PC-9 (cell line): ENCODE results near the gene NINJ2.

ENCODE experiments used
- EZH2 ChIP-seq: fragments of 200-600 bp; sonication (generic); IDR thresholded peaks from 2 replicates; pipeline ENCODE4 v1.8.0; 2017; ENCODE audit warnings: antibody characterized with exemption, low read depth
- TF ChIP-seq, protein P1 (sequence below): fragments of 200-600 bp; sonication (generic); conservative IDR thresholded peaks from 2 replicates; pipeline ENCODE4 v1.6.1; 2017; ENCODE audit warnings: mixed run types, antibody characterized with exemption, mild to moderate bottlenecking, moderate library complexity

DNA sequence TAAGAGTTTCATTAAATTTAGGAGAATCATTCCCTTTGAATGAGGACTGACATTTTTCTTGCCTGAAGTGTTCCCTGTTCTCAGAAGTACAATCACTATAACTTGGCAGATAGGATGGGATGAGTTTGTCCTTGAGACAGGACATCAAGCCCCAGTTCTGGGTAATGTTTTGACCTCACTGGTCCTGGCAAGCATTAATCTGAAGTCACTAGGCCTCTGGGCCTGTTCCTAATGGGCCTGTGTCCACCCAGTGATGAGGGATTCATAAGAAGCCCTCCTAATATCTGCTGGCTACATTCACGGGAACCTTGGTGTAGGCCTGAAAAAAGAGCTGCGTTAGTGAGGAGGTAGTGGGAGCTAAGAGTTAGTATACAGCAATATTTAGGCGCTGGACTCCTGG, 37.2 kb downstream of the NINJ2 start:
- TF ChIP-seq, protein P1, sequence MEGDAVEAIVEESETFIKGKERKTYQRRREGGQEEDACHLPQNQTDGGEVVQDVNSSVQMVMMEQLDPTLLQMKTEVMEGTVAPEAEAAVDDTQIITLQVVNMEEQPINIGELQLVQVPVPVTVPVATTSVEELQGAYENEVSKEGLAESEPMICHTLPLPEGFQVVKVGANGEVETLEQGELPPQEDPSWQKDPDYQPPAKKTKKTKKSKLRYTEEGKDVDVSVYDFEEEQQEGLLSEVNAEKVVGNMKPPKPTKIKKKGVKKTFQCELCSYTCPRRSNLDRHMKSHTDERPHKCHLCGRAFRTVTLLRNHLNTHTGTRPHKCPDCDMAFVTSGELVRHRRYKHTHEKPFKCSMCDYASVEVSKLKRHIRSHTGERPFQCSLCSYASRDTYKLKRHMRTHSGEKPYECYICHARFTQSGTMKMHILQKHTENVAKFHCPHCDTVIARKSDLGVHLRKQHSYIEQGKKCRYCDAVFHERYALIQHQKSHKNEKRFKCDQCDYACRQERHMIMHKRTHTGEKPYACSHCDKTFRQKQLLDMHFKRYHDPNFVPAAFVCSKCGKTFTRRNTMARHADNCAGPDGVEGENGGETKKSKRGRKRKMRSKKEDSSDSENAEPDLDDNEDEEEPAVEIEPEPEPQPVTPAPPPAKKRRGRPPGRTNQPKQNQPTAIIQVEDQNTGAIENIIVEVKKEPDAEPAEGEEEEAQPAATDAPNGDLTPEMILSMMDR: no peak
- TF ChIP-seq EZH2: no peak
